SK-N-SH treated with all-trans-retinoic acid at 6 μM for 48 hours (cell line): ENCODE data around the gene TBC1D2.

Experiments
- CSDC2 ChIP-seq: fragments of 250-450 bp; sonication (Bioruptor Pico); IDR thresholded peaks from 2 replicates; pipeline ENCODE4 v1.5.0; 2020; ENCODE audit warnings: mild to moderate bottlenecking, moderate library complexity
- OSR1 ChIP-seq: fragments of 250-450 bp; sonication (Bioruptor Pico); IDR thresholded peaks from 2 replicates; pipeline ENCODE4 v1.8.0; 2022; ENCODE audit warnings: moderate library complexity, mild to moderate bottlenecking, inconsistent platforms
- TSHZ2 ChIP-seq: fragments of 250-450 bp; sonication (Bioruptor Pico); IDR thresholded peaks from 2 replicates; pipeline ENCODE4 v1.5.0; 2020; ENCODE audit warnings: mild to moderate bottlenecking, moderate library complexity
- ZFP30 ChIP-seq: fragments of 450-650 bp; formaldehyde crosslinking; IDR thresholded peaks from 2 replicates; pipeline ENCODE4 v1.5.0; 2022; ENCODE audit warnings: mild to moderate bottlenecking, moderate library complexity

GRCh38 chr9:98298476-98298875, 43.0 kb upstream of the TBC1D2 start:
- no peak for TF ChIP-seq ZFP30 (CRISPR knock-in tag)
- no peak for TF ChIP-seq OSR1
- no peak for TF ChIP-seq CSDC2
- TF ChIP-seq TSHZ2 (CRISPR knock-in tag), result no peak
